ENCODE results near the gene ARMC7. TPM values are rescaled to one million over a fixed set of nuclear protein-coding genes. Genes with fewer than 3 reads are reported as not detected.

Gene ARMC7
- total RNA-seq, 1 experiment from 2014 or later, result 26.0 TPM

DNA sequence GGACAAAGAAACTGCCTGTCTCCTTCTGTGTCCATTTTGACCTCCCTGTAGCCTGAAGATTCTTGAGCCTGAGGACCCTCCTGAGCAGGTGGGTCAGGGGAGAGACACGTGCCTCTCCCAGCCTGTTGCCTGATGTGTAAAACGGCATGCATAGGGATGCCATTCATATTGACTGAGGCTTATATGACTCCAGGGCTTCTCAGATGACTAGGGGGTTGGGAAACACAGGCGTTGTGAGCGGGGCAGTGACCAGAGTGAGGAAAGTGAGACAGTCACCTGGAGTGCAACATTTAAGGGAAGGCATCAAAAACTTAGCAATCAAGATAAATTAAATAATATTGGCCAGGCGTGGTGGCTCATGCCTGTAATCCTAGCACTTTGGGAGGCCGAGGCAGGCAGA, 27.1 kb upstream of the ARMC7 start:
- Mint-ChIP-seq H3K36me3 (ENCODE audit: insufficient read depth, unreplicated experiment) (peaks cover 12% of the 10 kb centered on the region), H3K9me3 (ENCODE audit: unreplicated experiment) (no peaks in the 10 kb centered on the region), H3K4me1 (ENCODE audit: low read depth, unreplicated experiment) (peaks cover 41% of the 10 kb centered on the region), H3K4me3 (ENCODE audit: unreplicated experiment) (no peak overlapping the region), H3K27me3 (ENCODE audit: insufficient read depth, unreplicated experiment) (no peaks in the 10 kb centered on the region), H3K27ac (ENCODE audit: unreplicated experiment) (no peak overlapping the region)
- no peaks in the 10 kb centered on the region for H3K27me3 ChIP-seq (replicated peaks; ENCODE audit: control insufficient read depth, insufficient read depth, low read length)
- no peaks in the 10 kb centered on the region for H3K9me3 ChIP-seq
- TF ChIP-seq, protein P1, sequence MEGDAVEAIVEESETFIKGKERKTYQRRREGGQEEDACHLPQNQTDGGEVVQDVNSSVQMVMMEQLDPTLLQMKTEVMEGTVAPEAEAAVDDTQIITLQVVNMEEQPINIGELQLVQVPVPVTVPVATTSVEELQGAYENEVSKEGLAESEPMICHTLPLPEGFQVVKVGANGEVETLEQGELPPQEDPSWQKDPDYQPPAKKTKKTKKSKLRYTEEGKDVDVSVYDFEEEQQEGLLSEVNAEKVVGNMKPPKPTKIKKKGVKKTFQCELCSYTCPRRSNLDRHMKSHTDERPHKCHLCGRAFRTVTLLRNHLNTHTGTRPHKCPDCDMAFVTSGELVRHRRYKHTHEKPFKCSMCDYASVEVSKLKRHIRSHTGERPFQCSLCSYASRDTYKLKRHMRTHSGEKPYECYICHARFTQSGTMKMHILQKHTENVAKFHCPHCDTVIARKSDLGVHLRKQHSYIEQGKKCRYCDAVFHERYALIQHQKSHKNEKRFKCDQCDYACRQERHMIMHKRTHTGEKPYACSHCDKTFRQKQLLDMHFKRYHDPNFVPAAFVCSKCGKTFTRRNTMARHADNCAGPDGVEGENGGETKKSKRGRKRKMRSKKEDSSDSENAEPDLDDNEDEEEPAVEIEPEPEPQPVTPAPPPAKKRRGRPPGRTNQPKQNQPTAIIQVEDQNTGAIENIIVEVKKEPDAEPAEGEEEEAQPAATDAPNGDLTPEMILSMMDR (IDR thresholded peaks at IDR 0.05; ENCODE audit: insufficient read depth in 1 of 2, low read depth in 1 of 2, low read length in 1 of 2, severe bottlenecking in 1 of 2, unreplicated experiment in 1 of 2), result no peak
- ChIA-PET POLR2A (no interaction called here), CTCF (interaction anchor here (0.7 kb wide), 1 partner anchor 28 kb away, joined by 3 read pairs; no protein-coding TSS in a partner anchor)
- BruUV-seq (replicated peaks), result no TSS peak
- intact Hi-C loops (cut with micrococcal nuclease; ENCODE audit: unreplicated experiment), result no loop called here
- no peak overlapping the region for H3K4me3 ChIP-seq (ENCODE audit: low read depth, low read length)
- no peaks in the 10 kb centered on the region for H3K36me3 ChIP-seq (ENCODE audit: control insufficient read depth, insufficient read depth, low read length)
- peaks cover 43% of the 10 kb centered on the region for H3K4me1 ChIP-seq
- DNase-seq, result no peak

DNA sequence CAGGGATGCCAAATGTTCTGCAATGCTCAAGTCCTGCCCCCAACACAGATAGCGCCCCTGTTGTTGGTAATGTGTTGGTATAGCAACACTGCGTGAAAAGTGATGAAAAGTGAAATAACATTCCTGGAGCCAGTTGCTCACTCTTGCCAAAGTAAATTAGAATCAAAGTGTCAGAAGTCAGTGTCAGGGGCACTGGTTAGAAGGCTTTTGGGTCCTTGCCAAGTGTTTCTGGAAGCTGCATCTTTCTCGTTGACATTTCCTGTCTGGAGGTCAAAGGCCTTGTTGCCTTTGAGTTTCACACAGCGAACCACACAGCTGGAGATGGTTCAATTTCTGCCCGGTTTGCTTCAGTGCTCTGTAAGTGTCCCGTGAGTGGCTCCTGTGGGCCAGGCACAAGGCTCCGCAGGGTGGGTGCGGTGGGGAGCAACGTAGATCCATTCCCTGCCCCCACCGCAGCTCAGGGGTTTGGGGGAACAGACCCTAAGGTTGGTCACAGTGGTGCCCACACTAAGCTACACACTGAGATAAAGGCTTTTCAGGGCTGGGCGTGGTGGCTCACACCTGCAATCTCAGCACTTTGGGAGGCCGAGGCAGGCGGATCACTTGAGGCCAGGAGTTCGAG, 25.6 kb upstream of the ARMC7 start:
- H3K4me3 Mint-ChIP-seq (ENCODE audit: unreplicated experiment), result no peak overlapping the region
- peaks cover 36% of the 10 kb centered on the region for H3K4me1 ChIP-seq
- CTCF ChIA-PET, result no interaction called here
- no peak overlapping the region for H3K4me3 ChIP-seq (ENCODE audit: low read depth, low read length)
- no peaks in the 10 kb centered on the region for H3K9me3 Mint-ChIP-seq (ENCODE audit: unreplicated experiment)
- peaks cover 16% of the 10 kb centered on the region for H3K36me3 Mint-ChIP-seq (ENCODE audit: insufficient read depth, unreplicated experiment)
- no peak for DNase-seq
- H3K36me3 ChIP-seq (ENCODE audit: control insufficient read depth, insufficient read depth, low read length), result no peaks in the 10 kb centered on the region
- TF ChIP-seq, protein P1 (IDR thresholded peaks at IDR 0.05; ENCODE audit: insufficient read depth in 1 of 2, low read depth in 1 of 2, low read length in 1 of 2, severe bottlenecking in 1 of 2, unreplicated experiment in 1 of 2), result no peak
- no peaks in the 10 kb centered on the region for H3K27me3 ChIP-seq (replicated peaks; ENCODE audit: control insufficient read depth, insufficient read depth, low read length)
- BruUV-seq (replicated peaks), result no TSS peak
- H3K27ac Mint-ChIP-seq (ENCODE audit: unreplicated experiment), result no peak overlapping the region
- H3K4me1 Mint-ChIP-seq (ENCODE audit: low read depth, unreplicated experiment), result peaks cover 37% of the 10 kb centered on the region
- H3K27me3 Mint-ChIP-seq (ENCODE audit: insufficient read depth, unreplicated experiment), result no peaks in the 10 kb centered on the region
- no peaks in the 10 kb centered on the region for H3K9me3 ChIP-seq
- intact Hi-C loops (cut with micrococcal nuclease; ENCODE audit: unreplicated experiment), result no loop called here
- POLR2A ChIA-PET, result no interaction called here

DNA sequence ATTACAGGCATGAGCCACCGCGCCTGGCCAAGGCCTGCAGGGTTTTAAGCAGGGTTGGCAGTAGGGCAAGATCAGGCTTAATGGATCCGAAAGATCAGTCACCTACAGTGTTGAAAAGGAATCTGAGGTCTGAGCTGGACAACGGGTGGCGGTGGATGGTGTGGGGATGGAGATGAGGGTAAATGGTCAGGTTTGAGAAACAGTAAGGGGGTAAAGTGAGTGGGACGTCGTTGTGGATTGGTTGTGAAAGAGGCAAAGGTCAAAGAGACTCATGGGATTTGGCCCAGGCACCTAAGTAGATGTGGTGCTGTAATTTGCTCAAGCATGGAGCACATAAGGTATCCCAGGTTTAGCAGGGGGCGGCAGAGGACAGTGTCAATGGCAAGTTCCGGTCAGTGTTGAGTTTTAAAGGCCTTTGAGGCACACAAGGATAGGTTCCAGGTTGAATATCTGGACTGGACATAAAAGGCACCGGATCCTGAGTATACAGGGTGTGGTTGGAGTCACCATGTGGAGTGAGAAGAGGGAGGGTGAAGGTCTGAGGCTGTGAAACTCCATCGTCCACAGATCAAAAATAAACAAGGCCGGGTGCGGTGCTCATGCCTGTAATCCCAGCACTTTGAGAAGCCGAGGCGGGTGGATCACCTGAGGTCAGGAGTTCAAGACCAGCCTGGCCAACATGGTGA, 23.1 kb upstream of the ARMC7 start:
- Mint-ChIP-seq H3K27ac (ENCODE audit: unreplicated experiment) (peak overlapping the region; percentile 92), H3K9me3 (ENCODE audit: unreplicated experiment) (no peaks in the 10 kb centered on the region), H3K36me3 (ENCODE audit: insufficient read depth, unreplicated experiment) (peaks cover 25% of the 10 kb centered on the region), H3K27me3 (ENCODE audit: insufficient read depth, unreplicated experiment) (no peaks in the 10 kb centered on the region), H3K4me3 (ENCODE audit: unreplicated experiment) (peak overlapping the region; percentile 92), H3K4me1 (ENCODE audit: low read depth, unreplicated experiment) (peaks cover 56% of the 10 kb centered on the region)
- CTCF ChIA-PET, result interaction anchor here (1.5 to 2.0 kb wide), 2 partner anchors 17 to 20 kb away, joined by 3 to 10 read pairs; no protein-coding TSS in a partner anchor
- intact Hi-C loops (cut with micrococcal nuclease; ENCODE audit: unreplicated experiment), result loop anchor here (1.0 kb wide), 1 partner anchor 9 kb away; no protein-coding TSS in a partner anchor
- peaks cover 44% of the 10 kb centered on the region for H3K4me1 ChIP-seq
- no peaks in the 10 kb centered on the region for H3K36me3 ChIP-seq (ENCODE audit: control insufficient read depth, insufficient read depth, low read length)
- POLR2A ChIA-PET, result interaction anchor here (0.7 to 2.7 kb wide), 6 partner anchors 8 to 48 kb away, joined by 6 to 45 read pairs (median 11); partner anchors contain the start of gene ARMC7
- TF ChIP-seq, protein P1 (IDR thresholded peaks at IDR 0.05; ENCODE audit: insufficient read depth in 1 of 2, low read depth in 1 of 2, low read length in 1 of 2, severe bottlenecking in 1 of 2, unreplicated experiment in 1 of 2), result peak in 1 of 2 experiments; percentile 19
- H3K27me3 ChIP-seq (replicated peaks; ENCODE audit: control insufficient read depth, insufficient read depth, low read length), result no peaks in the 10 kb centered on the region
- H3K9me3 ChIP-seq, result no peaks in the 10 kb centered on the region
- peak overlapping the region; percentile 74 for H3K4me3 ChIP-seq (ENCODE audit: low read depth, low read length)
- BruUV-seq (replicated peaks), result TSS peak; percentile 82
- peak in 1 of 2 experiments; percentile 38 for DNase-seq
